Adrenal gland (tissue), 5 donors: ENCODE results near the gene WNT2B.

Source experiments
- POLR2A ChIP-seq, 2 donors: fragments of 450-650 bp; IDR thresholded peaks; one replicate each; pipeline ENCODE4 v1.6.1; 2017; ENCODE audit warnings: antibody characterized with exemption in 2 of 2, mild to moderate bottlenecking in 2 of 2, moderate library complexity in 1 of 2
- TF ChIP-seq, protein P1 (sequence below), 6 experiments: fragments of 450-650 bp in 4 of 6; fragments of 200-600 bp in 2 of 6; sonication (generic) in 1 of 6; IDR thresholded peaks; 1 replicate in 5 of 6; 2 replicates in 1 of 6; pipeline versions ENCODE4 v1.5.1 to v1.8.0; 2016 to 2021; ENCODE audit warnings: antibody characterized with exemption in 6 of 6, mild to moderate bottlenecking in 2 of 6, moderate library complexity in 1 of 6
- donor health status: DM: no; HTN: no; CAD: no.

GRCh38 chr1:112496290-112496689, 12.5 kb upstream of the WNT2B start:
- TF ChIP-seq, protein P1, sequence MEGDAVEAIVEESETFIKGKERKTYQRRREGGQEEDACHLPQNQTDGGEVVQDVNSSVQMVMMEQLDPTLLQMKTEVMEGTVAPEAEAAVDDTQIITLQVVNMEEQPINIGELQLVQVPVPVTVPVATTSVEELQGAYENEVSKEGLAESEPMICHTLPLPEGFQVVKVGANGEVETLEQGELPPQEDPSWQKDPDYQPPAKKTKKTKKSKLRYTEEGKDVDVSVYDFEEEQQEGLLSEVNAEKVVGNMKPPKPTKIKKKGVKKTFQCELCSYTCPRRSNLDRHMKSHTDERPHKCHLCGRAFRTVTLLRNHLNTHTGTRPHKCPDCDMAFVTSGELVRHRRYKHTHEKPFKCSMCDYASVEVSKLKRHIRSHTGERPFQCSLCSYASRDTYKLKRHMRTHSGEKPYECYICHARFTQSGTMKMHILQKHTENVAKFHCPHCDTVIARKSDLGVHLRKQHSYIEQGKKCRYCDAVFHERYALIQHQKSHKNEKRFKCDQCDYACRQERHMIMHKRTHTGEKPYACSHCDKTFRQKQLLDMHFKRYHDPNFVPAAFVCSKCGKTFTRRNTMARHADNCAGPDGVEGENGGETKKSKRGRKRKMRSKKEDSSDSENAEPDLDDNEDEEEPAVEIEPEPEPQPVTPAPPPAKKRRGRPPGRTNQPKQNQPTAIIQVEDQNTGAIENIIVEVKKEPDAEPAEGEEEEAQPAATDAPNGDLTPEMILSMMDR (IDR thresholded peaks at IDR 0.05) = no peak
- no peak for TF ChIP-seq POLR2A (IDR thresholded peaks at IDR 0.05)
